HepG2 (cell line): ENCODE measurements around the gene NAA35. TPM values are rescaled to one million over a fixed set of nuclear protein-coding genes. Genes with fewer than 3 reads are reported as not detected.

ENCODE experiments used
- ATAC-seq: fragments of 200-7000 bp; cut with Tn5 transposase; 3 replicates; pipeline ENCODE4 v1.9.1; 2020; ENCODE audit warnings: mild to moderate bottlenecking, moderate library complexity
- BruUV-seq: library from RNA; stranded (reverse); fragments of 400-500 nt; replicated peaks from 2 replicates; lab custom pipeline; 2021; lab: Mats Ljungman, UMichigan
- CTCF ChIA-PET: fragments of 300-600 bp; formaldehyde crosslinking; extraction: SDS; loops from one replicate; lab custom pipeline; 2021; ENCODE audit warnings: low total read pairs, inconsistent platforms, low intra/inter-chr PET ratio; lab: Yijun Ruan, JAX
- POLR2A ChIA-PET: fragments of 350-600 bp; sonication (Branson Sonifier 250); formaldehyde crosslinking; loops from one replicate; lab custom pipeline; 2020; ENCODE audit warnings: antibody characterized with exemption, inconsistent platforms; lab: Yijun Ruan, JAX
- DNase-seq: peaks from one replicate; pipeline ENCODE4 v3.0.0-alpha.2; 2015; ENCODE audit warnings: low spot score
- FAIRE-seq: peaks from 3 replicates; lab custom pipeline; 2011; peaks lifted over from hg19 to GRCh38; lab: Jason Lieb, UNC
- H2AFZ ChIP-seq: one replicate; pipeline ENCODE4 v1.6.1; 2011; ENCODE audit warnings: low read length, inconsistent platforms
- H3K27ac ChIP-seq: fragments of 300-600 bp; 3 replicates; pipeline ENCODE4 v1.8.0; 2011; ENCODE audit warnings: mixed run types, mild to moderate bottlenecking, mixed read lengths, low read length, inconsistent platforms; ENCODE audit not compliant: insufficient read depth; ENCODE audit errors: extremely low read length
- H3K27me3 ChIP-seq, 2 experiments: fragments of 200-600 bp in 1 of 2; 2 replicates in 1 of 2; 3 replicates in 1 of 2; pipeline versions ENCODE4 v1.6.0 to v1.8.0; 2011; ENCODE audit warnings: low read length in 2 of 2, mild to moderate bottlenecking in 2 of 2, moderate library complexity in 2 of 2, inconsistent platforms in 1 of 2; ENCODE audit not compliant: insufficient read depth in 2 of 2, control insufficient read depth in 1 of 2
- H3K36me3 ChIP-seq, 2 experiments: fragments of 200-600 bp in 1 of 2; replicated peaks in 1 of 2; 2 replicates in 1 of 2; 3 replicates in 1 of 2; pipeline versions ENCODE4 v1.5.1 to v1.8.0; 2011; ENCODE audit warnings: low read length in 2 of 2, inconsistent platforms in 1 of 2; ENCODE audit not compliant: insufficient read depth in 2 of 2, control insufficient read depth in 1 of 2
- H3K4me1 ChIP-seq: 2 replicates; pipeline ENCODE4 v1.5.1; 2012; ENCODE audit warnings: low read length, inconsistent platforms; ENCODE audit not compliant: insufficient read depth
- H3K4me2 ChIP-seq: 2 replicates; pipeline ENCODE4 v1.6.0; 2011; ENCODE audit warnings: low read depth, low read length, inconsistent platforms
- H3K4me3 ChIP-seq, 3 experiments: fragments of 200-600 bp in 1 of 3; sonication (generic), shearing (Covaris generic) in 1 of 3; replicated peaks in 1 of 3; 2 replicates each; pipeline ENCODE4 v1.5.1; 2011 to 2016; ENCODE audit warnings: low read length in 3 of 3, inconsistent platforms in 2 of 3, low read depth in 2 of 3, mild to moderate bottlenecking in 2 of 3, control low read depth in 1 of 3, mixed read lengths in 1 of 3; ENCODE audit not compliant: insufficient read depth in 1 of 3
- H3K79me2 ChIP-seq: one replicate; pipeline ENCODE4 v1.6.1; 2011; ENCODE audit warnings: low read length, inconsistent platforms; ENCODE audit not compliant: insufficient read depth
- H3K9ac ChIP-seq: 2 replicates; pipeline ENCODE4 v1.6.0; 2011; ENCODE audit warnings: mild to moderate bottlenecking, low read depth, low read length, inconsistent platforms; ENCODE audit not compliant: insufficient read depth
- H3K9me3 ChIP-seq: 2 replicates; pipeline ENCODE4 v1.5.1; 2012; ENCODE audit warnings: mild to moderate bottlenecking, low read length
- H4K20me1 ChIP-seq: 2 replicates; pipeline ENCODE4 v1.6.0; 2011; ENCODE audit warnings: inconsistent platforms, mild to moderate bottlenecking, low read length, moderate library complexity; ENCODE audit not compliant: insufficient read depth
- ADNP ChIP-seq: sonication (generic); formaldehyde crosslinking; IDR thresholded peaks from 2 replicates; pipeline ENCODE4 v1.4.0; 2020; ENCODE audit warnings: missing genetic modification reagents
- ASH2L ChIP-seq: fragments of 300-600, 200-600 bp; sonication (generic); IDR thresholded peaks from 2 replicates; pipeline ENCODE4 v1.7.0; 2017; ENCODE audit warnings: low read depth, mild to moderate bottlenecking, moderate library complexity, mixed read lengths, low read length; ENCODE audit not compliant: insufficient read length
- CC2D1A ChIP-seq: sonication (generic); formaldehyde crosslinking; IDR thresholded peaks from 2 replicates; pipeline ENCODE4 v1.8.1; 2023; ENCODE audit warnings: mild to moderate bottlenecking, missing genetic modification reagents
- CTCF ChIP-seq: sonication (generic); formaldehyde crosslinking; IDR thresholded peaks from 2 replicates; pipeline ENCODE4 v1.5.0; 2020; ENCODE audit warnings: mild to moderate bottlenecking, missing genetic modification reagents, moderate library complexity
- IRF9 ChIP-seq: sonication (generic); formaldehyde crosslinking; IDR thresholded peaks from 2 replicates; pipeline ENCODE4 v1.8.0; 2022; ENCODE audit warnings: missing genetic modification reagents, mild to moderate bottlenecking, borderline replicate concordance
- ZNF589 ChIP-seq: sonication (generic); formaldehyde crosslinking; conservative IDR thresholded peaks from 2 replicates; pipeline ENCODE4 v1.8.0; 2022; ENCODE audit warnings: mild to moderate bottlenecking, moderate library complexity, missing genetic modification reagents
- WGBS: methylation state at CpG from one replicate; pipeline ENCODE4 v1.1.6; 2017; ENCODE audit warnings: low lambda C conversion rate; 5-methylcytosine and 5-hydroxymethylcytosine counted together
- in situ Hi-C: cut with HindIII; loops from 2 replicates; pipeline ENCODE4 v1.10.0; 2017; ENCODE audit warnings: low pct_unique_long_range_greater_than_20kb; ENCODE audit not compliant: extremely low pct_ligation_motif_present
- intact Hi-C: fragments of 100-400 bp; cut with micrococcal nuclease; formaldehyde crosslinking; loops from one replicate; pipeline ENCODE4 v1.10.0; 2022; ENCODE audit not compliant: unreplicated experiment
- polyA plus RNA-seq, 8 experiments: library from polyadenylated mRNA; depleted of rRNA in 3 of 8; stranded (reverse) in 7 of 8; unstranded in 1 of 8; fragments of >200 nt; fragmentation: Illumina TruSeq in 4 of 8; extraction: Trizol in 4 of 8; gene quantifications; 2 replicates each; pipeline versions ENCODE4 v1.2.1 to v1.2.3, GENCODE V29; 2011 to 2016; ENCODE audit warnings: low read depth in 4 of 8, missing spikeins in 1 of 8, mixed read lengths in 1 of 8; ENCODE audit not compliant: insufficient read depth in 1 of 8
- total RNA-seq, 5 experiments: library from RNA; depleted of rRNA; stranded (reverse); fragments of >200 nt; fragmentation: Illumina TruSeq; extraction: Trizol; gene quantifications; 2 replicates each; pipeline ENCODE4 v1.2.3, GENCODE V29; 2016; ENCODE audit warnings: low read depth in 1 of 5
- TF ChIP-seq, protein P1 (sequence below): IDR thresholded peaks from 2 replicates; pipeline ENCODE4 v1.6.1; 2012; ENCODE audit warnings: low read depth, low read length, improper control_type of control experiment
- TF ChIP-seq, protein P2 (sequence below): sonication (generic); formaldehyde crosslinking; IDR thresholded peaks from 2 replicates; pipeline ENCODE4 v1.4.0; 2020; ENCODE audit warnings: missing genetic modification reagents
- TF ChIP-seq, protein P3 (sequence below): IDR thresholded peaks from 2 replicates; pipeline ENCODE4 v1.6.1; 2018; ENCODE audit warnings: missing genetic modification reagents, mild to moderate bottlenecking, missing compliant biosample characterization

Gene NAA35
- total and polyA plus RNA-seq, 2 of the 13 experiments (the other 11 are each of a cell fraction or from before 2014, with no cell fraction given): 21.6 to 28.9 TPM

DNA sequence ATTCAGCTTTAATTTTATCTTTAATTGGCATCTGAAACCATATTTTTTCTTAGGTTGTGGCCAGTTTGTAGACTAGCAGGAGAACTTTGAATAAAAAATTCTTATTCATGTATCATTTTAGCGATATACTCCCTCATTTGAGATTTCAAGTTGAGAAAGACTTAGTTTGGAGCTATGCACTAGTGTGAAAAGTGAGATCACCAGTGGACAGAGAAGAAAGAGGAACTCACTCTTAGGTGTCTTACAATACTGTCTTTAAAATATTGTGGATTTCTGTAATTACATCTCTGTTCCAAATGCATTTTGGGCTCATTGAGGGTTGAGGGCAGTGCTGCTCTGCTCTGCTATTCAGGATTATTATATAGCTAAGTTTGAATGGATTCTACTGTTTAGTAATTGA lies 54.7 kb downstream of the NAA35 start:
- no peaks in the 10 kb centered on the region for H3K4me1 ChIP-seq
- ATAC-seq (no peak), FAIRE-seq (no peak), DNase-seq (no peak)
- no peaks in the 10 kb centered on the region for H4K20me1 ChIP-seq
- no TSS peak for BruUV-seq
- POLR2A ChIA-PET: no interaction called here
- H3K27me3 ChIP-seq: no peaks in the 10 kb centered on the region
- no peaks in the 10 kb centered on the region for H3K79me2 ChIP-seq
- H3K9me3 ChIP-seq: no peaks in the 10 kb centered on the region
- intact Hi-C loops: no loop called here
- no peak overlapping the region for H3K27ac ChIP-seq
- TF ChIP-seq, protein P1, sequence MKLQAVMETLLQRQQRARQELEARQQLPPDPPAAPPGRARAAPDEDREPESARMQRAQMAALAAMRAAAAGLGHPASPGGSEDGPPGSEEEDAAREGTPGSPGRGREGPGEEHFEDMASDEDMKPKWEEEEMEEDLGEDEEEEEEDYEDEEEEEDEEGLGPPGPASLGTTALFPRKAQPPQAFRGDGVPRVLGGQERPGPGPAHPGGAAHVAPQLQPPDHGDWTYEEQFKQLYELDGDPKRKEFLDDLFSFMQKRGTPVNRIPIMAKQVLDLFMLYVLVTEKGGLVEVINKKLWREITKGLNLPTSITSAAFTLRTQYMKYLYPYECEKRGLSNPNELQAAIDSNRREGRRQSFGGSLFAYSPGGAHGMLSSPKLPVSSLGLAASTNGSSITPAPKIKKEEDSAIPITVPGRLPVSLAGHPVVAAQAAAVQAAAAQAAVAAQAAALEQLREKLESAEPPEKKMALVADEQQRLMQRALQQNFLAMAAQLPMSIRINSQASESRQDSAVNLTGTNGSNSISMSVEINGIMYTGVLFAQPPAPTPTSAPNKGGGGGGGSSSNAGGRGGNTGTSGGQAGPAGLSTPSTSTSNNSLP: no peak
- TF ChIP-seq ADNP: no peak
- TF ChIP-seq ZNF589 (CRISPR knock-in tag): no peak
- TF ChIP-seq, protein P2, sequence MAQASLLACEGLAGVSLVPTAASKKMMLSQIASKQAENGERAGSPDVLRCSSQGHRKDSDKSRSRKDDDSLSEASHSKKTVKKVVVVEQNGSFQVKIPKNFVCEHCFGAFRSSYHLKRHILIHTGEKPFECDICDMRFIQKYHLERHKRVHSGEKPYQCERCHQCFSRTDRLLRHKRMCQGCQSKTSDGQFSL (CRISPR knock-in tag): no peak
- TF ChIP-seq ASH2L: no peak
- no peak for TF ChIP-seq IRF9 (CRISPR knock-in tag)
- TF ChIP-seq CC2D1A (CRISPR knock-in tag): no peak
- TF ChIP-seq CTCF (CRISPR knock-in tag): no peak
- TF ChIP-seq, protein P3, sequence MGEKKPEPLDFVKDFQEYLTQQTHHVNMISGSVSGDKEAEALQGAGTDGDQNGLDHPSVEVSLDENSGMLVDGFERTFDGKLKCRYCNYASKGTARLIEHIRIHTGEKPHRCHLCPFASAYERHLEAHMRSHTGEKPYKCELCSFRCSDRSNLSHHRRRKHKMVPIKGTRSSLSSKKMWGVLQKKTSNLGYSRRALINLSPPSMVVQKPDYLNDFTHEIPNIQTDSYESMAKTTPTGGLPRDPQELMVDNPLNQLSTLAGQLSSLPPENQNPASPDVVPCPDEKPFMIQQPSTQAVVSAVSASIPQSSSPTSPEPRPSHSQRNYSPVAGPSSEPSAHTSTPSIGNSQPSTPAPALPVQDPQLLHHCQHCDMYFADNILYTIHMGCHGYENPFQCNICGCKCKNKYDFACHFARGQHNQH (CRISPR knock-in tag): no peak
- TF ChIP-seq, all 625 proteins: peak for 0
- CTCF ChIA-PET: no interaction called here
- H2AFZ ChIP-seq: no peak overlapping the region
- H3K4me3 ChIP-seq: no peak overlapping the region
- in situ Hi-C loops: no loop called here
- H3K4me2 ChIP-seq: no peak overlapping the region
- 97% methylated on average over 1 of the region's 1 CpG for WGBS
- H3K9ac ChIP-seq: no peak overlapping the region
- H3K36me3 ChIP-seq: peaks cover 11 to 41% of the 10 kb centered on the region in 2 experiments; a peak in 4 of 5 replicates
